IPS-18c (cell line): ENCODE data around the gene MTRFR.

Source experiments
- H3K4me3 ChIP-seq: 2 replicates; pipeline ENCODE4 v1.7.0; 2013; ENCODE audit warnings: low read depth, mild to moderate bottlenecking, low read length, moderate library complexity; ENCODE audit not compliant: insufficient read depth
- H3K9me3 ChIP-seq: one replicate; pipeline ENCODE4 v1.6.1; 2013; ENCODE audit warnings: mild to moderate bottlenecking, low read length, moderate library complexity; ENCODE audit not compliant: control insufficient read depth, insufficient read depth

The MTRFR gene

DNA sequence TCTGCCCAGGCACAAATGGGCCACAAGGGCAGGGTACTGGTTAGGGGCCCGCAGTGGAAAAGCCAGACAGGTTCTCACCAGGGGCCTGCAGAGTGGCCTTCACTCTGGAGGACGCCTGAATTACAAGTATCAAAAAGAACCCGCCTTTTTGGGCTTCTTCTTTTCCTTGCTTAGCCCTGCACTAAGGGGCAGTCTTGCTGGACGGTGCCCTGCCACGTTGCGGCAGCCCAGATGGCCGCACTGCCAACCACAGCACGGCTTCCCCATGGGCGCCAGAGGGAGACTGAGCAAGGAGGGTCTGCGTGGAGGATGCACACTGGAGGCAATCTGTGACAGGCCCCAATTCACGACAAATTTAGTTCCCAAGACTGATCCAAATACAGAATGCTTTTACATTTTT lies 56.7 kb downstream of the MTRFR start:
- no peak overlapping the region for H3K4me3 ChIP-seq
- H3K9me3 ChIP-seq, result peaks cover 5% of the 10 kb centered on the region

DNA sequence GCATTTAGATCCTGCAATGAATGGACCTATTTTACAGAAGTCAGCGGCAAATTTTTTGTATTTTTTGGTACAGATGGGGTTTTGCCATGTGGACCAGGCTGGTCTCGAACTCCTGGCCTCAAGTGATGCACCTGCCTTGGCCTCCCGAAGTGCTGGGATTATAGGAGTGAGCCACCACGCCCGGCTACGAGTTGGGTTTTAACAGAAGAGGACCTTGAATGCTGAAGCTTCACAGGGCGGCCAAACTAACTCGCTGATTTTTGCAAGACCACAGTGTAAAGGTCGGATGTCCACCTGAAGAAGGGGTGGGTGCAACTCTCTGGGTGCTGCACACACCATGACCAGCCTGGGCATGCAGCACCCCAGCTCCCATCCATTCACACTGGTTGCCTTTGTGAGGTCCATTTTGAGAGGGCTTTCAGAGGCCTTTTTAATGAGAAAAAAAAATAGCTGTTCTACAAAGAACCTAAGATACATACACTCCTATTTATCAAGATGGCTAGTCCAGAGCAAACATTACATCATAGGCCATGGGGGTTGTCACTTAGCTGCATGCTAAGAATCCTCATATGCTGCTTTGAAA lies 60.0 kb downstream of the MTRFR start:
- no peak overlapping the region for H3K4me3 ChIP-seq
- peaks cover 3% of the 10 kb centered on the region for H3K9me3 ChIP-seq

DNA sequence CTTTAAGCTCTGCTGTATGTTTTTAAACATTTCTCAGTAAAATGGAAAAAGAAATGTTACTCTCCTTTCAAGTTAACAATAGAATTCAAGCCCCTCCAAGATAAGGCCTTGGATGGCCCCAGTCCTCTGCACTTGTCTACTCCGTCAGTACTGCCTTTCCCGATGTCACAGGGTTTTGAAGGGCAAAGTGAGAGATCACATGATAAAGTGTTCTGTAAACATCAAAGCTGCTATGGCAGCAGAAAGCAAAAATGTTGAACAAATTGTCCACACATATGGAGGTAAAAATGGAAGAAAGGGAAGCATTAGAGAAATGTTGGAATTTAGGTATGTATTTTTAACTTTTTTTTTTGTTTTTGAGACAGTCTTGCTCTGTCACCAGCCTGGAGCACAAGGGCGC lies 71.9 kb downstream of the MTRFR start:
- H3K9me3 ChIP-seq, result no peaks in the 10 kb centered on the region
- H3K4me3 ChIP-seq, result no peak overlapping the region

DNA sequence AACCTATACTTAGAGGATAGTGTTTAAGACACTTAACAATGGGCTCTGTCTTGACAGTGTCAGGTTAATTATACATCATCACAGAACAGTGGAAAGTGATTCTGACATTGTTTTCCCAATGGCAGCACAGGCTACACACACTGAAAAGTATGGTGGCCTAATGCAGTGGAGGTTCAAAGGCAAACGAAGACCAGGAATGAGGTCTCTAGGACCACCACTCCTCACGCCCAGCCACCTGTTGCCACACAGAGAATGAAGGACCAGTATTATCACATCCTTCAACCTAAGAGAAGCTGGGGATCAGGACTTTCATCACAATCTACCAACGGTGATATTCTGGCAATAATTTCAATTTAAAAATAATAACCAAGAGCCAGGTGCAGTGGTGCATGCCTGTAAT lies 73.0 kb downstream of the MTRFR start:
- Histone ChIP-seq H3K9me3 (no peaks in the 10 kb centered on the region), H3K4me3 (no peak overlapping the region)
